Activated CD4-positive, alpha-beta T cell treated with anti-CD3 and anti-CD28 coated beads, Interleukin-2, amount 50 U/mL, for 24 hours (primary cell): ENCODE measurements around the gene TUBA1A.
"Not testable (repeated sequence)": the region's sequence is repeated elsewhere in the genome, so short reads cannot be mapped to it uniquely, and the experiment has no call there.

Experiments used
- DNase-seq, 2 donors: peaks; one replicate each; pipeline ENCODE4 v3.0.0-alpha.2; 2020; ENCODE audit warnings: low read depth in 1 of 2, low spot score in 1 of 2

The TUBA1A gene

GRCh38 chr12:49188916-49189367, at the start of gene TUBA1A:
Gene TUBA1A, minus strand, starts transcription at chr12:49189080. Its CDS starts 101 bp downstream, at chr12:49188979.
- peak; percentile 62 to 88 for DNase-seq

GRCh38 chr12:49236423-49236822, 47.5 kb upstream of the TUBA1A start:
- no peak for DNase-seq

- no peak for DNase-seq
Measured at GRCh38 chr12:49233842-49234526, 45.1 kb upstream of the TUBA1A start.

GRCh38 chr12:49232940-49233841, 44.3 kb upstream of the TUBA1A start:
- no peak for DNase-seq

GRCh38 chr12:49231878-49232655, 43.2 kb upstream of the TUBA1A start:
- DNase-seq: no peak

- DNase-seq: no peak
Measured at GRCh38 chr12:49230805-49231194, 41.9 kb upstream of the TUBA1A start.

GRCh38 chr12:49230176-49230804, 41.4 kb upstream of the TUBA1A start:
- no peak for DNase-seq

- DNase-seq: no peak
Measured at GRCh38 chr12:49228653-49229052, 39.8 kb upstream of the TUBA1A start.

- no peak for DNase-seq
Measured at GRCh38 chr12:49227713-49228112, 38.8 kb upstream of the TUBA1A start.

- no peak for DNase-seq
Measured at GRCh38 chr12:49225576-49226166, 36.8 kb upstream of the TUBA1A start.

GRCh38 chr12:49223590-49224369, 34.9 kb upstream of the TUBA1A start:
- DNase-seq: no peak

- no peak for DNase-seq
Measured at GRCh38 chr12:49223122-49223521, 34.2 kb upstream of the TUBA1A start.

- DNase-seq: no peak
Measured at GRCh38 chr12:49220972-49221371, 32.1 kb upstream of the TUBA1A start.

GRCh38 chr12:49219417-49220026, 30.6 kb upstream of the TUBA1A start:
- no peak for DNase-seq

GRCh38 chr12:49212572-49212971, 23.7 kb upstream of the TUBA1A start:
- no peak for DNase-seq

- not testable (repeated sequence) for DNase-seq
Measured at GRCh38 chr12:49210703-49211102, 21.8 kb upstream of the TUBA1A start.

GRCh38 chr12:49208676-49209075, 19.8 kb upstream of the TUBA1A start:
- DNase-seq: no peak

- no peak for DNase-seq
Measured at GRCh38 chr12:49208146-49208545, 19.3 kb upstream of the TUBA1A start.

- no peak for DNase-seq
Measured at GRCh38 chr12:49206389-49206788, 17.5 kb upstream of the TUBA1A start.
